Endothelial cell of umbilical vein (primary cell): ENCODE measurements around the gene POP7. TPM values are rescaled to one million over a fixed set of nuclear protein-coding genes. Genes with fewer than 3 reads are reported as not detected.

Source experiments
- BruUV-seq: library from RNA; stranded (reverse); fragments of 400-500 nt; replicated peaks from 2 replicates; lab custom pipeline; 2021; lab: Mats Ljungman, UMichigan
- CTCF ChIA-PET: fragments of 300-600, 350-600 bp; sonication (Branson Sonifier 250); formaldehyde crosslinking; loops from one replicate; lab custom pipeline; 2021; ENCODE audit warnings: antibody characterized with exemption, inconsistent platforms; lab: Charles Lee
- POLR2A ChIA-PET: fragments of 300-600, 350-600 bp; sonication (Branson Sonifier 250); formaldehyde crosslinking; loops from one replicate; lab custom pipeline; 2021; ENCODE audit warnings: antibody characterized with exemption, inconsistent platforms; lab: Charles Lee
- DNase-seq: peaks from one replicate; pipeline ENCODE4 v3.0.0-alpha.2; 2011; ENCODE audit warnings: low read depth, low spot score
- FAIRE-seq: peaks from 2 replicates; lab custom pipeline; 2011; peaks lifted over from hg19 to GRCh38; lab: Jason Lieb, UNC
- H2AFZ ChIP-seq: 2 replicates; pipeline ENCODE4 v1.6.0; 2012; ENCODE audit warnings: low read depth, low read length, control low read depth, inconsistent platforms
- H3K27ac ChIP-seq: 2 replicates; pipeline ENCODE4 v1.5.1; 2011; ENCODE audit warnings: low read depth, mild to moderate bottlenecking, control low read depth, low read length, moderate library complexity; ENCODE audit not compliant: insufficient read depth
- H3K27me3 ChIP-seq, 2 experiments: 2 replicates each; pipeline versions ENCODE4 v1.6.0 to v1.6.1; 2011; ENCODE audit warnings: low read length in 2 of 2, mixed read lengths in 1 of 2; ENCODE audit not compliant: control insufficient read depth in 2 of 2, insufficient read depth in 2 of 2
- H3K36me3 ChIP-seq, 2 experiments: 2 replicates in 1 of 2; 3 replicates in 1 of 2; pipeline ENCODE4 v1.5.1; 2011; ENCODE audit warnings: low read length in 2 of 2, mild to moderate bottlenecking in 1 of 2, moderate library complexity in 1 of 2; ENCODE audit not compliant: control insufficient read depth in 2 of 2, insufficient read depth in 2 of 2; ENCODE audit errors: extremely low read depth in 1 of 2
- H3K4me1 ChIP-seq: 3 replicates; pipeline ENCODE4 v1.5.1; 2011; ENCODE audit warnings: mild to moderate bottlenecking, low read length; ENCODE audit not compliant: control insufficient read depth, insufficient read depth; ENCODE audit errors: extremely low read depth
- H3K4me2 ChIP-seq: 2 replicates; pipeline ENCODE4 v1.6.1; 2011; ENCODE audit warnings: low read length, control low read depth, mixed read lengths; ENCODE audit not compliant: insufficient read depth
- H3K4me3 ChIP-seq, 3 experiments: fragments of 200-600 bp in 1 of 3; sonication (generic), shearing (Covaris generic) in 1 of 3; replicated peaks in 1 of 3; 2 replicates each; pipeline ENCODE4 v1.5.1; 2011 to 2016; ENCODE audit warnings: control low read depth in 3 of 3, low read length in 3 of 3, mild to moderate bottlenecking in 2 of 3, inconsistent platforms in 1 of 3, low read depth in 1 of 3, moderate library complexity in 1 of 3; ENCODE audit not compliant: insufficient read depth in 1 of 3
- H3K79me2 ChIP-seq: 2 replicates; pipeline ENCODE4 v1.6.0; 2012; ENCODE audit warnings: low read length, inconsistent platforms; ENCODE audit not compliant: control insufficient read depth, insufficient read depth
- H3K9ac ChIP-seq: replicated peaks from 2 replicates; pipeline ENCODE3; 2011; ENCODE audit warnings: low read length, control low read depth; ENCODE audit not compliant: insufficient read depth; ENCODE audit errors: extremely low read depth
- H3K9me1 ChIP-seq: replicated peaks from 3 replicates; pipeline ENCODE4 v1.6.0; 2011; ENCODE audit warnings: mild to moderate bottlenecking, low read length; ENCODE audit not compliant: control insufficient read depth, insufficient read depth; ENCODE audit errors: extremely low read depth
- H3K9me3 ChIP-seq: replicated peaks from 2 replicates; pipeline ENCODE4 v1.5.1; 2012; ENCODE audit warnings: low read length, inconsistent platforms; ENCODE audit not compliant: control insufficient read depth, insufficient read depth
- H4K20me1 ChIP-seq: replicated peaks from 2 replicates; pipeline ENCODE3; 2011; ENCODE audit warnings: mild to moderate bottlenecking, low read length; ENCODE audit not compliant: control insufficient read depth, insufficient read depth; ENCODE audit errors: extremely low read depth
- EZH2 ChIP-seq: IDR thresholded peaks from 2 replicates; pipeline ENCODE4 v1.6.1; 2012; ENCODE audit warnings: borderline replicate concordance, low read depth, mild to moderate bottlenecking, moderate library complexity, low read length, inconsistent platforms; ENCODE audit not compliant: severe bottlenecking
- FOS ChIP-seq: IDR thresholded peaks from 2 replicates; pipeline ENCODE4 v1.6.1; 2011; ENCODE audit warnings: mild to moderate bottlenecking, low read length, moderate library complexity, borderline replicate concordance; ENCODE audit not compliant: insufficient read depth
- GATA2 ChIP-seq: IDR thresholded peaks from 2 replicates; pipeline ENCODE4 v1.7.0; 2011; ENCODE audit warnings: low read depth, mild to moderate bottlenecking, moderate library complexity, mixed read lengths, low read length; ENCODE audit not compliant: insufficient read length, insufficient read depth
- POLR2A ChIP-seq: IDR thresholded peaks from 2 replicates; pipeline ENCODE4 v1.6.1; 2012; ENCODE audit warnings: low read depth, mild to moderate bottlenecking, control low read depth, low read length
- POLR2AphosphoS5 ChIP-seq: IDR thresholded peaks from 2 replicates; pipeline ENCODE4 v1.6.1; 2012; ENCODE audit warnings: low read depth, mild to moderate bottlenecking, control low read depth, low read length, moderate library complexity; ENCODE audit not compliant: insufficient read depth
- dilution Hi-C: fragments of 300-500 bp; cut with MboI; formaldehyde crosslinking; loops from one replicate; pipeline ENCODE4 v1.15.0; 2019; ENCODE audit warnings: low sequenced_read_pairs; ENCODE audit not compliant: extremely low pct_ligation_motif_present
- intact Hi-C: fragments of 100-400 bp; cut with micrococcal nuclease; formaldehyde crosslinking; loops from one replicate; pipeline ENCODE4 v1.10.0; 2022
- polyA plus RNA-seq, 4 experiments: library from polyadenylated mRNA; depleted of rRNA in 3 of 4; stranded (reverse) in 3 of 4; unstranded in 1 of 4; fragments of >200 nt; gene quantifications; 2 replicates each; pipeline versions ENCODE4 v1.2.1 to v1.2.3, GENCODE V29; 2011 to 2012; ENCODE audit warnings: missing spikeins in 1 of 4
- total RNA-seq: library from RNA; stranded (reverse); gene quantifications from 2 replicates; pipeline ENCODE4 v1.2.3, GENCODE V29; 2021
- TF ChIP-seq, protein P1 (sequence below): IDR thresholded peaks from 2 replicates; pipeline ENCODE4 v1.6.1; 2011; ENCODE audit not compliant: insufficient read depth, insufficient read length

Gene POP7
- total and polyA plus RNA-seq, 2 donors (not counting 3 experiments of a cell fraction or from before 2014, with no cell fraction given) = 47.4 to 48.8 TPM

DNA sequence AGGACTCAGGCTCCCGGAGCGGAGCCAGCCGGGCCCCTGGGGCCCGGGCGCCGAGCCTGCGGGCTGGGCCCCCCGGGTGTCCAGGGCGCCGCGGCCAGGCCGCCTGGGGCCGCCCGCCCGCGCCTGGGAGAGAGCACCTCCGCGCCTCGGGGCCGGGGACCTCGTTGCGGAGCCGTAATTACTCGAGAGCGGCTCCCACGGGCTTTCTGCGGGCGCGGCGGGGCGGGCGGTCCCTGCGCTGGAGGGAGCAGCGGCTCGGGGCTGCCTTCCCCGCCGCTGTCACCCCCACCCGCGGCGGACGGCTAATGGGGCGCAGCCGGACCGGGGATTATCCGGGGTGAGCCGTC is 30.8 kb upstream of the POP7 start:
- H3K9me3 ChIP-seq = no peaks in the 10 kb centered on the region
- H3K36me3 ChIP-seq = peaks cover 8 to 28% of the 10 kb centered on the region in 2 experiments
- peaks cover 4% of the 10 kb centered on the region for H3K4me1 ChIP-seq
- no peaks in the 10 kb centered on the region for H3K9me1 ChIP-seq
- H2AFZ ChIP-seq = no peak overlapping the region
- intact Hi-C loops (loop anchor here (5.0 kb wide), 1 partner anchor 208 kb away; no protein-coding TSS in a partner anchor), dilution Hi-C loops (no loop called here)
- peaks cover 1 to 2% of the 10 kb centered on the region in 2 experiments for H3K27me3 ChIP-seq
- DNase-seq (no peak), FAIRE-seq (no peak)
- H4K20me1 ChIP-seq = no peaks in the 10 kb centered on the region
- peak overlapping the region; percentile 70 to 88 (median 86) for H3K4me3 ChIP-seq
- ChIA-PET CTCF (interaction anchor here (0.7 to 1.4 kb wide), 4 partner anchors 8 to 177 kb away, joined by 3 to 5 read pairs (median 4); partner anchors contain the start of genes POP7 and SLC12A9), POLR2A (no interaction called here)
- no TSS peak for BruUV-seq
- TF ChIP-seq GATA2 (no peak), POLR2A (peak; percentile 5), FOS (no peak), EZH2 (no peak)
- TF ChIP-seq, protein P1, sequence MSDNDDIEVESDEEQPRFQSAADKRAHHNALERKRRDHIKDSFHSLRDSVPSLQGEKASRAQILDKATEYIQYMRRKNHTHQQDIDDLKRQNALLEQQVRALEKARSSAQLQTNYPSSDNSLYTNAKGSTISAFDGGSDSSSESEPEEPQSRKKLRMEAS = no peak
- H3K4me2 ChIP-seq = peak overlapping the region; percentile 74
- peaks cover 28% of the 10 kb centered on the region for H3K79me2 ChIP-seq
- peak overlapping the region; percentile 45 for H3K9ac ChIP-seq
- no peak overlapping the region for H3K27ac ChIP-seq

DNA sequence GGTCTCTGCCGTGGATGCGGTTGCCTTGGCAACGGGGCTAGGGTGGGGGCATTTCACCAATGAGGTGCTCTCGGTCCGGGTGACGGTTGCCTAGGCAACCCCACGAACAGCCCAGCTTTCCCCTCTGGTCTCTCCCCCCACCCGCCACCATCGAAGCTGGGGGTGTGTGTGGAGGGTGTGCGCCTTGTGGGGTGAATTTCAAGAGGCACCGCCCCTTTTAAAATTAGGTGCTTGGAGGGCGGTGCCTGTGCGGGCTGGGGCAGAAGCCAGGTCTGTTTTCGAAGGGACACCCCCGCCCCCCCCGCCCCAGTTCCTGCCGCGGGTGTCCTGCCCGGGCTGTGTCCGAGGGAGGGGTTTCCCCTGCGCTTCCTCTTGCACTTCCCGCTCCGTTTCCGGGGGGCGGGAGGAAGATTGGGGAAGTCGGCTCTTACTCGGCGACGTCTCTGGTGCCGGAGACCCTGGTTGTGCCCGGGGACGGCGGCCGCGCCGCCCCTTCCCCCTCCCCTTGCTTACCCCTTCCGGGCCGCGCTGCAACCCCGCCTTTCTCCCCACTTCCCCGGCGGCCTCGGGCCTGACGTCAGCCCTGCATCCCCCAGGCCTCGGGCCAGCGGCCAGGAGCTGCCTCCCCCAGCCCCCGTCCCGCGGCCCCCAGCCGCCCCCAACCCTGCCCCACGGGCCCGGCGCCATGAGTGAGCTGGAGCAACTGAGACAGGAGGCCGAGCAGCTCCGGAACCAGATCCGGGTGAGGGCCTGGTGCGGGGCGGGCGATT is 30.2 kb upstream of the POP7 start:
- Histone ChIP-seq H3K9me3 (no peaks in the 10 kb centered on the region), H3K27ac (no peak overlapping the region), H3K9ac (peak overlapping the region; percentile 36), H3K79me2 (peaks cover 28% of the 10 kb centered on the region), H3K4me1 (peaks cover 4% of the 10 kb centered on the region), H2AFZ (no peak overlapping the region), H3K4me2 (peak overlapping the region; percentile 7), H3K27me3 (peaks cover 0 to 2% of the 10 kb centered on the region in 2 experiments), H3K4me3 (peak overlapping the region; percentile 9 to 88 (median 40)), H3K9me1 (no peaks in the 10 kb centered on the region), H4K20me1 (no peaks in the 10 kb centered on the region), H3K36me3 (peaks cover 10 to 33% of the 10 kb centered on the region in 2 experiments)
- dilution Hi-C loops (no loop called here), intact Hi-C loops (loop anchor here (5.0 kb wide), 1 partner anchor 208 kb away; no protein-coding TSS in a partner anchor)
- POLR2A ChIA-PET = interaction anchor here (1.0 kb wide), 1 partner anchor 247 kb away, joined by 3 read pairs; the partner anchor contains the start of gene ZCWPW1
- peak; percentile 79 for FAIRE-seq
- CTCF ChIA-PET = interaction anchor here (0.6 to 2.2 kb wide), 10 partner anchors 9 to 245 kb away, joined by 3 to 5 read pairs (median 4); partner anchors contain the start of genes MOSPD3 and POP7
- BruUV-seq = no TSS peak
- TF ChIP-seq POLR2A = peak; percentile 37
- TF ChIP-seq POLR2AphosphoS5 = peak; percentile 45
- no peak for TF ChIP-seq FOS
- peak; percentile 59 for DNase-seq
